ENCODE results near the gene ZFHX3.

DNA sequence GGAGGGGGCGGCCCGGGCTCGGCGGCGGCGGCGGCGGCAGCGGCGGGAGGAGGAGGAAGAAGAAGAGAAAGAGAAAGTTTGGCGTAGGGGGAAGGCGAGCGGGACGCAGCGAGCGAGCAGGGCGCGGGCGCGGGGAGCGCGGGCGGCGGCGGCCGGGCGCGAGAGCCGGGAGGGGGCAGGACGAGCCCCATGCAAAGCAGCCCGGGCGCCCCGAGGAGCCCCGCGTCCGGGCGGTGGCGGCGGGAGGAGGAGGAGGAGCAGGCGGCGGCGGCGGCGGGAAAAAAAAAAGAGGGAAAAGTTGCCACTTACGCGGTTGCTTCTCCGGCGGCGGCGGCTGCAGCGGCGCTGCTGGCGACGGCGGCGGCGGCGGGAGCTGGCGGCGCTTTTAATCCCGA is 10.3 kb upstream of the ZFHX3 start:
- TF ChIP-seq, protein P1, sequence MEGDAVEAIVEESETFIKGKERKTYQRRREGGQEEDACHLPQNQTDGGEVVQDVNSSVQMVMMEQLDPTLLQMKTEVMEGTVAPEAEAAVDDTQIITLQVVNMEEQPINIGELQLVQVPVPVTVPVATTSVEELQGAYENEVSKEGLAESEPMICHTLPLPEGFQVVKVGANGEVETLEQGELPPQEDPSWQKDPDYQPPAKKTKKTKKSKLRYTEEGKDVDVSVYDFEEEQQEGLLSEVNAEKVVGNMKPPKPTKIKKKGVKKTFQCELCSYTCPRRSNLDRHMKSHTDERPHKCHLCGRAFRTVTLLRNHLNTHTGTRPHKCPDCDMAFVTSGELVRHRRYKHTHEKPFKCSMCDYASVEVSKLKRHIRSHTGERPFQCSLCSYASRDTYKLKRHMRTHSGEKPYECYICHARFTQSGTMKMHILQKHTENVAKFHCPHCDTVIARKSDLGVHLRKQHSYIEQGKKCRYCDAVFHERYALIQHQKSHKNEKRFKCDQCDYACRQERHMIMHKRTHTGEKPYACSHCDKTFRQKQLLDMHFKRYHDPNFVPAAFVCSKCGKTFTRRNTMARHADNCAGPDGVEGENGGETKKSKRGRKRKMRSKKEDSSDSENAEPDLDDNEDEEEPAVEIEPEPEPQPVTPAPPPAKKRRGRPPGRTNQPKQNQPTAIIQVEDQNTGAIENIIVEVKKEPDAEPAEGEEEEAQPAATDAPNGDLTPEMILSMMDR (IDR thresholded peaks at IDR 0.05), result no peak
- no peak for TF ChIP-seq POLR2A (IDR thresholded peaks at IDR 0.05)

Measured in testis (tissue), 2 donors.